Smooth muscle cell of bladder (primary cell): Measurements from ENCODE around the gene SIPA1. TPM values are rescaled to one million over a fixed set of nuclear protein-coding genes. Genes with fewer than 3 reads are reported as not detected.

Experiments used
- total RNA-seq: library from RNA; depleted of rRNA; stranded (reverse); fragments of >200 nt; gene quantifications from 2 replicates; pipeline ENCODE4 v1.2.3, GENCODE V29; 2014

The SIPA1 gene
- 8.1 and 13.7 TPM in 2 replicates for total RNA-seq

GRCh38 chr11:65637794-65638419 lies at the start of gene SIPA1:
SIPA1 (plus strand) TSS chr11:65638101; CDS start chr11:65640922, 2,821 bp downstream.

DNA sequence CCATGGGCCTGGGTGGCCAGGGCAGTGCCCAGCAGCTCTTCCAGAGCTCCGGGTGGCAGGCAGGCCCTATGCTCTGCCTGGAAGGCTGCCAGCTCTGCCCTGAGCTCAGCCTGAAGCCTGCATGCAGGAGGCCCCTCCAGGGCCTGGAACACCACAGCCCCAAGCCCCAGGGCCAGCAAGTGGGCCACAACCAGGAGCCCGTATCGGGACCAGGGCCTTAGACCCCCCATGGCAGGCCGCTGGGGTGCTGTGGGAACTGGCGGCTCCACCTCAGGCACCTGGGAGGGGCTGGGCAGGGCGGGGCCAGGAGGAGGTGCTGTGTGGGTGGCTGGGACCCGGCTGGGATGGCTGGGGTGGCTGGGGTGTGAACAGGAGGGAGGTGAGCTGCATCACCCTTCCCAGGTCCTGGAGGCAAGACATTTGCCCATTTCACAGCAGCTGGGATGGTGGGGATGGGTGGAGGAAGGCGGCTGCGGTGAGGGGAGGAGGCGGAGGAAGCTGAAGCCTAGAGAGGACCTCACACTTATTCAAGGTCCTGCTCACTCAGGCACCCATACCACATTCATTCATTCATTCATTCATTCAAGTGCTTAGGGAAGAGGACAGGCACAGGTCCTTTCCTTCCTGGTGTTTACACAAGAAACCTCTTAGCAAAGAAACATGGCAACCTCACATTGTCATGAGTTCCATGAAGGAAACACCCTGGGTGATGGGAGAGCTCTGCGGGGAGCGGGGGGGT lies 42.2 kb upstream of the SIPA1 start, which contains the start of gene KCNK7:
KCNK7 (minus strand) TSS at position 258 of the 739 bp plus-strand sequence; CDS start at position 230, 28 bp downstream.

GRCh38 chr11:65615229-65615949 lies 22.5 kb upstream of the SIPA1 start, which contains the start of gene PCNX3:
PCNX3 (plus strand) TSS chr11:65615776; CDS start chr11:65616312, 536 bp downstream.

GRCh38 chr11:65662799-65663638 lies 25.1 kb downstream of the SIPA1 start, which contains the start of gene RELA:
RELA (minus strand) TSS chr11:65662916; CDS start chr11:65662832, 84 bp downstream.

Other genes with a start within 250 kb of the SIPA1 start
- 155 and 432 TPM in 2 replicates for gene NEAT1, start 215.3 kb upstream of the SIPA1 start, total RNA-seq
- gene MALAT1, start 139.1 kb upstream of the SIPA1 start, total RNA-seq = 9,122 and 13,115 TPM in 2 replicates
- gene SCYL1, start 113.0 kb upstream of the SIPA1 start, total RNA-seq = 103 and 123 TPM in 2 replicates
- 19.3 and 40.2 TPM in 2 replicates for gene LTBP3, start 79.7 kb upstream of the SIPA1 start, total RNA-seq
- gene ZNRD2, start 67.6 kb upstream of the SIPA1 start, total RNA-seq = 32.0 and 32.6 TPM in 2 replicates
- 9.1 and 14.3 TPM in 2 replicates for gene FAM89B, start 65.6 kb upstream of the SIPA1 start, total RNA-seq
- gene EHBP1L1, start 62.0 kb upstream of the SIPA1 start, total RNA-seq = 30.4 and 35.2 TPM in 2 replicates
- gene KCNK7, start 42.3 kb upstream of the SIPA1 start, total RNA-seq = 0.09 and 0.43 TPM in 2 replicates
- gene MAP3K11, start 23.9 kb upstream of the SIPA1 start, total RNA-seq = 13.1 and 16.9 TPM in 2 replicates
- 8.4 and 12.6 TPM in 2 replicates for gene PCNX3, start 22.3 kb upstream of the SIPA1 start, total RNA-seq
- 14.1 and 17.9 TPM in 2 replicates for gene RELA, start 24.8 kb downstream of the SIPA1 start, total RNA-seq
- 38.0 and 44.3 TPM in 2 replicates for gene KAT5, start 74.2 kb downstream of the SIPA1 start, total RNA-seq
- gene RNASEH2C, start 82.7 kb downstream of the SIPA1 start, total RNA-seq = 34.8 and 39.8 TPM in 2 replicates
- 4.0 and 5.5 TPM in 2 replicates for gene AP5B1, start 142.9 kb downstream of the SIPA1 start, total RNA-seq
- gene OVOL1, start 149.0 kb downstream of the SIPA1 start, total RNA-seq = not detected in 2 replicates
- gene SNX32, start 195.9 kb downstream of the SIPA1 start, total RNA-seq = 0.65 and 1.3 TPM in 2 replicates
- 767 and 912 TPM in 2 replicates for gene CFL1, start 220.1 kb downstream of the SIPA1 start, total RNA-seq
- 37.7 and 39.0 TPM in 2 replicates for gene MUS81, start 222.3 kb downstream of the SIPA1 start, total RNA-seq
- 72.7 and 94.0 TPM in 2 replicates for gene EFEMP2, start 234.7 kb downstream of the SIPA1 start, total RNA-seq
- gene CTSW, start 241.7 kb downstream of the SIPA1 start, total RNA-seq = not detected in 2 replicates